ENCODE results near the gene RBMS1. TPM values are rescaled to one million over a fixed set of nuclear protein-coding genes. Genes with fewer than 3 reads are reported as not detected.
"Not testable (repeated sequence)": the region's sequence is repeated elsewhere in the genome, so short reads cannot be mapped to it uniquely, and the experiment has no call there.

RBMS1 gene
- total RNA-seq, 1 donor from 2014 or later, result 51.1 TPM

- intact Hi-C loops (cut with DNase I), result loop anchor here (5.0 to 10.0 kb wide), 7 partner anchors 65 to 877 kb away; partner anchors contain the start of gene BAZ2B
- Histone ChIP-seq H3K9me3 (no peaks in the 10 kb centered on the region), H3K27ac (peak overlapping the region; percentile 94 to 96), H3K36me3 (no peaks in the 10 kb centered on the region), H3K4me1 (peaks cover 6 to 8% of the 10 kb centered on the region in 2 donors), H3K4me3 (peak overlapping the region; percentile 87 to 93), H3K27me3 (no peaks in the 10 kb centered on the region)
- DNase-seq (ENCODE audit: low spot score in 2 of 2), result no peak
- no peak for TF ChIP-seq CTCF (IDR thresholded peaks at IDR 0.05)
Measured at GRCh38 chr2:160491911-160492371, 1.7 kb downstream of the RBMS1 start.

- TF ChIP-seq CTCF (IDR thresholded peaks at IDR 0.05), result no peak
- Histone ChIP-seq H3K36me3 (no peaks in the 10 kb centered on the region), H3K27ac (peak overlapping the region; percentile 94 to 96), H3K27me3 (no peaks in the 10 kb centered on the region), H3K4me1 (peaks cover 8 to 10% of the 10 kb centered on the region in 2 donors), H3K9me3 (no peaks in the 10 kb centered on the region), H3K4me3 (peak overlapping the region; percentile 87 to 93)
- DNase-seq (ENCODE audit: low spot score in 2 of 2), result no peak
- intact Hi-C loops (cut with DNase I), result loop anchor here (5.0 to 10.0 kb wide), 7 partner anchors 64 to 876 kb away; partner anchors contain the start of gene BAZ2B
Measured at GRCh38 chr2:160490733-160491685, 2.6 kb downstream of the RBMS1 start.

DNA sequence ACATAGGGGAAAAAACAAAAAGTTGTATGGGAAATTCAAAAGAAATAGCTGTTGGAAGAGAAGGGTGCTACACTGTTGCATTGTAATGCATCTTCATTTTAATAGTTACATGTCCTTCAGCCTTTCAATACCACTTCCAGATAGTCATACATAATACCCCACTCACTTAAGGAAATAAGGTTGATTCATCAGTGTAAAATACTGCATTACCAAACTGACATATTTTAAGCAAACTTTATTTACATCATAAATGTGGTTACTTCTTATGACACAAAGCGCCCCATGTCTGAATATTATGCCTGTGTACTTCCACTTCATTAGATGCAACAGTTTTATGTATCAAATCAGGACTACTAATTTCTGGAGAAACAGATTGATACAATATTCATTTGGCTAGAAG, 4.5 kb downstream of the RBMS1 start:
- H3K9me3 ChIP-seq, result no peaks in the 10 kb centered on the region
- no peaks in the 10 kb centered on the region for H3K36me3 ChIP-seq
- H3K4me3 ChIP-seq, result no peak overlapping the region
- no peaks in the 10 kb centered on the region for H3K27me3 ChIP-seq
- peak overlapping the region in 1 of 2 donors; percentile 6 for H3K27ac ChIP-seq
- no peak for TF ChIP-seq CTCF (IDR thresholded peaks at IDR 0.05)
- peaks cover 8 to 10% of the 10 kb centered on the region in 2 donors for H3K4me1 ChIP-seq
- no peak for DNase-seq (ENCODE audit: low spot score in 2 of 2)
- intact Hi-C loops (cut with DNase I), result no loop called here

GRCh38 chr2:160488289-160488688, 5.3 kb downstream of the RBMS1 start:
- H3K36me3 ChIP-seq; H3K9me3 ChIP-seq; intact Hi-C loops (cut with DNase I); H3K27ac ChIP-seq; H3K4me3 ChIP-seq; H3K27me3 ChIP-seq; DNase-seq (ENCODE audit: low spot score in 2 of 2): not testable (repeated sequence)
- H3K4me1 ChIP-seq, result peaks cover 8 to 10% of the 10 kb centered on the region in 2 donors

GRCh38 chr2:160486341-160486740, 7.3 kb downstream of the RBMS1 start:
- Histone ChIP-seq H3K36me3 (no peaks in the 10 kb centered on the region), H3K27me3 (no peaks in the 10 kb centered on the region), H3K9me3 (no peaks in the 10 kb centered on the region), H3K4me3 (no peak overlapping the region), H3K4me1 (peaks cover 5 to 13% of the 10 kb centered on the region in 2 donors), H3K27ac (peak overlapping the region; percentile 16 to 24)
- no peak for TF ChIP-seq CTCF (IDR thresholded peaks at IDR 0.05)
- intact Hi-C loops (cut with DNase I), result no loop called here
- DNase-seq (ENCODE audit: low spot score in 2 of 2), result no peak
